Hepatic stellate cell (primary cell): ENCODE data around the gene MCM6.

ENCODE experiments used
- DNase-seq: peaks from one replicate; pipeline ENCODE4 v3.0.0; 2011; ENCODE audit warnings: low spot score

MCM6 gene

GRCh38 chr2:135863233-135863632 lies 13.0 kb downstream of the MCM6 start:
- no peak for DNase-seq

GRCh38 chr2:135862718-135863117 lies 13.5 kb downstream of the MCM6 start:
- DNase-seq: no peak

- DNase-seq: no peak
Observed at GRCh38 chr2:135853401-135853800, 22.8 kb downstream of the MCM6 start.

- DNase-seq: no peak
Observed at GRCh38 chr2:135851858-135852257, 24.4 kb downstream of the MCM6 start.

- no peak for DNase-seq
Observed at GRCh38 chr2:135850892-135851668, 25.2 kb downstream of the MCM6 start.

GRCh38 chr2:135849087-135849486 lies 27.2 kb downstream of the MCM6 start:
- DNase-seq: no peak

- DNase-seq: no peak
Observed at GRCh38 chr2:135845997-135846396, 30.2 kb downstream of the MCM6 start.

- DNase-seq: no peak
Observed at GRCh38 chr2:135845257-135845656, 31.0 kb downstream of the MCM6 start.

- DNase-seq: no peak
Observed at GRCh38 chr2:135844301-135844895, 31.8 kb downstream of the MCM6 start.

GRCh38 chr2:135843671-135844070 lies 32.6 kb downstream of the MCM6 start:
- no peak for DNase-seq

GRCh38 chr2:135840601-135841000 lies 35.6 kb downstream of the MCM6 start:
- no peak for DNase-seq

- DNase-seq: peak; percentile 62
Observed at GRCh38 chr2:135839713-135840112, 36.5 kb downstream of the MCM6 start.

GRCh38 chr2:135838502-135838901 lies 37.7 kb downstream of the MCM6 start:
- no peak for DNase-seq

- DNase-seq: no peak
Observed at GRCh38 chr2:135836596-135837270, 39.5 kb downstream of the MCM6 start, which contains the start of gene LCT. LCT (minus strand) TSS chr2:135837184; CDS start chr2:135837169, 15 bp downstream.

- no peak for DNase-seq
Observed at GRCh38 chr2:135832891-135833290, 43.4 kb downstream of the MCM6 start.

GRCh38 chr2:135831180-135831812 lies 44.9 kb downstream of the MCM6 start:
- DNase-seq: no peak

- no peak for DNase-seq
Observed at GRCh38 chr2:135829378-135830135, 46.7 kb downstream of the MCM6 start.

- DNase-seq: no peak
Observed at GRCh38 chr2:135826544-135826943, 49.7 kb downstream of the MCM6 start.

GRCh38 chr2:135825550-135826176 lies 50.6 kb downstream of the MCM6 start:
- DNase-seq: no peak

GRCh38 chr2:135825131-135825530 lies 51.1 kb downstream of the MCM6 start:
- no peak for DNase-seq

GRCh38 chr2:135822855-135823254 lies 53.4 kb downstream of the MCM6 start:
- DNase-seq: no peak
